Gastrocnemius medialis (tissue), 4 donors: ENCODE results near the gene FYN. TPM values are rescaled to one million over a fixed set of nuclear protein-coding genes. Genes with fewer than 3 reads are reported as not detected.
"Not testable (repeated sequence)": the region's sequence is repeated elsewhere in the genome, so short reads cannot be mapped to it uniquely, and the experiment has no call there.

Experiments used
- ATAC-seq, 2 donors: fragments of 150-250 bp; one replicate each; pipeline ENCODE4 v1.9.1; 2016
- DNase-seq, 2 donors: peaks; one replicate each; pipeline ENCODE4 v3.0.0-alpha.2; 2019
- H3K27ac ChIP-seq, 4 donors: fragments of 200-600 bp; sonication (generic); 1 replicate in 1 of 4; 2 replicates in 3 of 4; pipeline ENCODE4 v1.5.1; 2016 to 2018; ENCODE audit warnings: mild to moderate bottlenecking in 2 of 4, moderate library complexity in 1 of 4
- H3K27me3 ChIP-seq, 3 donors: fragments of 200-600 bp; sonication (generic) in 2 of 3; 1 replicate in 1 of 3; 2 replicates in 2 of 3; pipeline versions ENCODE4 v1.5.1 to v1.6.0; 2016 to 2019; ENCODE audit warnings: mild to moderate bottlenecking in 1 of 3, moderate library complexity in 1 of 3
- H3K36me3 ChIP-seq, 2 donors: fragments of 200-600 bp; sonication (generic) in 1 of 2; one replicate each; pipeline ENCODE4 v1.5.1; 2017 to 2018
- H3K4me1 ChIP-seq, 2 donors: fragments of 200-600 bp; sonication (generic) in 1 of 2; one replicate each; pipeline ENCODE4 v1.5.1; 2016 to 2017; ENCODE audit warnings: mild to moderate bottlenecking in 2 of 2
- H3K4me3 ChIP-seq, 4 donors: fragments of 200-600 bp; sonication (generic) in 3 of 4; 1 replicate in 1 of 4; 2 replicates in 3 of 4; pipeline ENCODE4 v1.5.1; 2016 to 2019; ENCODE audit warnings: mild to moderate bottlenecking in 2 of 4
- H3K9me3 ChIP-seq, 3 donors: fragments of 200-600 bp; sonication (generic) in 2 of 3; 1 replicate in 1 of 3; 2 replicates in 2 of 3; pipeline ENCODE4 v1.5.1; 2016 to 2019
- CTCF ChIP-seq, 5 experiments: fragments of 450-650 bp in 3 of 5; fragments of 200-600 bp in 2 of 5; sonication (generic) in 2 of 5; IDR thresholded peaks in 4 of 5; conservative IDR thresholded peaks in 1 of 5; 1 replicate in 4 of 5; 2 replicates in 1 of 5; pipeline ENCODE4 v1.5.1; 2016 to 2019; ENCODE audit warnings: antibody characterized with exemption in 5 of 5, mild to moderate bottlenecking in 3 of 5, moderate library complexity in 3 of 5
- POLR2A ChIP-seq, 2 donors: fragments of 450-650 bp; IDR thresholded peaks; one replicate each; pipeline ENCODE4 v1.6.1; 2017; ENCODE audit warnings: antibody characterized with exemption in 2 of 2, mild to moderate bottlenecking in 2 of 2, moderate library complexity in 2 of 2
- in situ Hi-C, 4 donors: fragments of 200-750 bp; cut with MboI; loops; one replicate each; pipeline versions ENCODE4 v1.15.0 to v1.8.0; 2017; ENCODE audit warnings: low sequenced_read_pairs in 4 of 4
- intact Hi-C: fragments of 100-400 bp; cut with DNase I; formaldehyde crosslinking; loops from one replicate; pipeline ENCODE4 v1.15.1; 2023; ENCODE audit warnings: low total_unique reads
- total RNA-seq, 4 donors: library from RNA; depleted of rRNA; stranded (reverse); fragments of >200 nt; gene quantifications; one replicate each; pipeline versions ENCODE4 v1.1.0 to v1.2.3, GENCODE V29; 2016

Gene FYN
- total RNA-seq, 4 donors from 2014 or later: 9.2 to 36.8 (median 17.0) TPM

GRCh38 chr6:111639266-111639665, 234.0 kb downstream of the FYN start:
- in situ Hi-C loops: loop anchor here (25.0 kb wide), 2 partner anchors 277 to 377 kb away; a partner anchor contains a TSS
- no peak for TF ChIP-seq POLR2A (IDR thresholded peaks at IDR 0.05)
- no peak for TF ChIP-seq CTCF (IDR thresholded peaks at IDR 0.05 in 4 of 5, conservative IDR thresholded peaks at IDR 0.05 in 1 of 5)
- ATAC-seq (no peak), DNase-seq (no peak)
- H3K36me3 ChIP-seq: no peaks in the 10 kb centered on the region
- no peaks in the 10 kb centered on the region for H3K9me3 ChIP-seq
- H3K27ac ChIP-seq: no peak overlapping the region
- peaks cover 0 to 5% of the 10 kb centered on the region in 2 donors for H3K4me1 ChIP-seq
- no peak overlapping the region for H3K4me3 ChIP-seq
- intact Hi-C loops: no loop called here
- no peaks in the 10 kb centered on the region for H3K27me3 ChIP-seq

- in situ Hi-C loops: loop anchor here (25.0 kb wide), 2 partner anchors 273 to 373 kb away; a partner anchor contains a TSS
- H3K9me3 ChIP-seq, H3K27me3 ChIP-seq, ATAC-seq, H3K4me1 ChIP-seq, H3K27ac ChIP-seq, DNase-seq, H3K36me3 ChIP-seq, H3K4me3 ChIP-seq, intact Hi-C loops: not testable (repeated sequence)
Measured at GRCh38 chr6:111634981-111635380, 238.3 kb downstream of the FYN start.

DNA sequence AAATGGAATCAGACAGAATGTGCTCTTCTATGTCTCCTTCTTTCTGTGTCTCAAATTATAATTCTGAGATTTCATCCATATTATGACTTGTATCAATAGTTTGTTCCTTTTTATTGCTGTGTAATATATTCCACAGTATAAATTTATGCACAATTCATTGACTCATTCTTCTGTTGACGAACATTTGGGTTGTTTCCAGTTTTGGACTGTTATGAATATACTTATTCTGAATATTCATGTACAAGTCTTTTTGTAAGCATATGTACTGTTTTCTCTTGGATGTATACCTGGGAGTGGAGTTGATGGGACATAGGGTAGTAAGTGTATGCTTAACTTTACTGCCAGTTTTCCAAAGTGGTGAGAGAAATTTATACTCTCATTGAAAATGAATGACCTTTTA, 239.4 kb downstream of the FYN start:
- intact Hi-C loops: no loop called here
- H3K27me3 ChIP-seq: no peaks in the 10 kb centered on the region
- H3K4me1 ChIP-seq: peaks cover 0 to 1% of the 10 kb centered on the region in 2 donors
- in situ Hi-C loops: loop anchor here (25.0 kb wide), 2 partner anchors 272 to 372 kb away; a partner anchor contains a TSS
- H3K9me3 ChIP-seq: no peaks in the 10 kb centered on the region
- no peaks in the 10 kb centered on the region for H3K36me3 ChIP-seq
- no peak for DNase-seq
- ATAC-seq: no peak
- TF ChIP-seq POLR2A (IDR thresholded peaks at IDR 0.05): no peak
- no peak for TF ChIP-seq CTCF (IDR thresholded peaks at IDR 0.05 in 4 of 5, conservative IDR thresholded peaks at IDR 0.05 in 1 of 5)
- H3K4me3 ChIP-seq: no peak overlapping the region
- H3K27ac ChIP-seq: no peak overlapping the region

DNA sequence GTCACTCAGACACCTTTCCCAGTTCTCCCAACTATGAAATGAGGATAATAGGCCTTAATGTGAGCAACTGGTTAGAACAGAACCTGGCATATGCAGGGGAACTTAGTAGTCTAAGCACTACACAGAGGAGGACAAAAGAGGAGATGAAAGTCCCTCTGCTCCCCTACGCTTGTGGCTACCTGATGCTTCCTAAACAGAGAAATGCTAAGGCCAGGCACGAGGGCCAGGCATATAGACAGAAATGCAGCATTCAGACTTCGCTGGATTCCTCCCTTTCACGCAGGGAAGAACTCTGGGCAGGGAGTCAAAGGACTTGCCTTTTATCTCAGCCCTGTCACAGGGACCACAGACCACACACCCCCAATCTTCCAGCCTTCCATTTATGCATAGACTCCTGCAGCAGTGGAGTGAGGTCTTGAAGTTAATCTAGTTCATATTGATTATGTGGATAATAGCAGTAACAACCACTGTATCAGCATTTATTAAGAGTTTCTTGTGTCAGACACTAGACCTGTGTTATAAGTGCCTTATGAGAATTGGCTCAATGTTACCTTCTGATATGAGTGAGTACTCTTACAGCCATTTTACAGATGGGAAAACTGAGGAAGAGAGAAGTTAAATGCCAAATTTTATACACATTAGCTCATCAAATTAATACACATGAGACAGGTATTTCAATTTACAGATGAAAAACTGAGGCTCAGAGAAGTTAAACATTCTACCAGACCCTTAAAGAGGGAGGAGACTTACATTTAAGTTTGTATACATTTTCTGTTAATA, 240.6 kb downstream of the FYN start:
- H3K4me3 ChIP-seq: no peak overlapping the region
- H3K9me3 ChIP-seq: no peaks in the 10 kb centered on the region
- no peaks in the 10 kb centered on the region for H3K36me3 ChIP-seq
- no peak for DNase-seq
- intact Hi-C loops: no loop called here
- H3K4me1 ChIP-seq: peaks cover 7 to 13% of the 10 kb centered on the region in 2 donors
- no peak for ATAC-seq
- TF ChIP-seq POLR2A (IDR thresholded peaks at IDR 0.05): no peak
- TF ChIP-seq CTCF (IDR thresholded peaks at IDR 0.05 in 4 of 5, conservative IDR thresholded peaks at IDR 0.05 in 1 of 5): no peak
- in situ Hi-C loops: loop anchor here (25.0 kb wide), 2 partner anchors 270 to 370 kb away; a partner anchor contains a TSS
- no peaks in the 10 kb centered on the region for H3K27me3 ChIP-seq
- H3K27ac ChIP-seq: no peak overlapping the region

DNA sequence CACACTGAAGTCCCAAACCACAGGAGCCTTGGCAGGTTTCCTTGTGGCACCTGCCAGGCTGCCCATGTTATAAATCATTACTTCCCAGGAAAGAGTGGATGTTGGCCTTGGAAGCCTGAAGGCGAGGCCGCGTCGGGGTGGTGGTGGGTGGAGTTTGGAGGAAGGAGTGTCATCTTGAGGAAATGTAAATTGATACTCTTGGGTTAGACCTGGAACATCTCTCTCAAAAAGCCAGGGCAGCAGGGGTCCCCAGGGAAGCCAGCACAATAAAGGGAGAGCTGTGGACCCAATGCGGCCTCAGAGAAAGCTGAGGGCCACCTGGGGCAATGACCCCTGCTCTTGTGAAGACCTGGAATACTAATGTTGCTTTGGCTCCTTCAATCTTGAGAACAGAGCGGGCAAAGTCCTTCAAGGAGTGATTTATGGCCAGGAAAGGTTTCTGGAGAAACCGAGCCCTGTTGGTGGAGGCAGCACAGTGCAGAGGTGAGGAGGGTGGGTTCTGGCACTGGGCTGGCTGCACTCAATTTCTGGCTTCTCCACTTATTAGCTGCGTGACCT, 241.3 kb downstream of the FYN start:
- Histone ChIP-seq H3K4me1 (peaks cover 11 to 14% of the 10 kb centered on the region in 2 donors), H3K36me3 (no peaks in the 10 kb centered on the region), H3K9me3 (no peaks in the 10 kb centered on the region), H3K4me3 (no peak overlapping the region), H3K27me3 (no peaks in the 10 kb centered on the region), H3K27ac (no peak overlapping the region)
- intact Hi-C loops (no loop called here), in situ Hi-C loops (loop anchor here (25.0 kb wide), 2 partner anchors 270 to 370 kb away; a partner anchor contains a TSS)
- ATAC-seq (no peak), DNase-seq (no peak)
- no peak for TF ChIP-seq CTCF (IDR thresholded peaks at IDR 0.05 in 4 of 5, conservative IDR thresholded peaks at IDR 0.05 in 1 of 5)
- no peak for TF ChIP-seq POLR2A (IDR thresholded peaks at IDR 0.05)
